ENCODE data around the gene KMT5B.

Gene KMT5B

GRCh38 chr11:68215524-68216170 lies 2.6 kb upstream of the KMT5B start:
- DNase-seq: no peak

GRCh38 chr11:68215087-68215445 lies 2.0 kb upstream of the KMT5B start:
- DNase-seq: no peak

- DNase-seq: peak; percentile 67
Measured at GRCh38 chr11:68214173-68215086, 1.3 kb upstream of the KMT5B start.

- DNase-seq: peak; percentile 98
Measured at GRCh38 chr11:68213555-68214172, 568 bp upstream of the KMT5B start.

- peak; percentile 78 for DNase-seq
Measured at GRCh38 chr11:68212421-68213134, 518 bp downstream of the KMT5B start.

GRCh38 chr11:68211546-68211945 lies 1.6 kb downstream of the KMT5B start:
- no peak for DNase-seq

GRCh38 chr11:68206211-68206610 lies 6.9 kb downstream of the KMT5B start:
- DNase-seq: peak; percentile 67

GRCh38 chr11:68204402-68204801 lies 8.7 kb downstream of the KMT5B start:
- DNase-seq: no peak

- no peak for DNase-seq
Measured at GRCh38 chr11:68202165-68202564, 10.9 kb downstream of the KMT5B start.

GRCh38 chr11:68201492-68201891 lies 11.6 kb downstream of the KMT5B start:
- no peak for DNase-seq

GRCh38 chr11:68200639-68201038 lies 12.5 kb downstream of the KMT5B start:
- DNase-seq: no peak

- DNase-seq: no peak
Measured at GRCh38 chr11:68199295-68199987, 13.7 kb downstream of the KMT5B start.

- DNase-seq: no peak
Measured at GRCh38 chr11:68196219-68196618, 16.9 kb downstream of the KMT5B start.

GRCh38 chr11:68194675-68195294 lies 18.3 kb downstream of the KMT5B start:
- DNase-seq: no peak

- no peak for DNase-seq
Measured at GRCh38 chr11:68193018-68193417, 20.1 kb downstream of the KMT5B start.

- DNase-seq: no peak
Measured at GRCh38 chr11:68191661-68192579, 21.2 kb downstream of the KMT5B start.

- DNase-seq: no peak
Measured at GRCh38 chr11:68189888-68190287, 23.2 kb downstream of the KMT5B start.

GRCh38 chr11:68189082-68189481 lies 24.0 kb downstream of the KMT5B start:
- no peak for DNase-seq

- DNase-seq: no peak
Measured at GRCh38 chr11:68186061-68186460, 27.0 kb downstream of the KMT5B start.

GRCh38 chr11:68181719-68182451 lies 31.2 kb downstream of the KMT5B start:
- DNase-seq: no peak
